GM23338 (cell line): ENCODE results near the gene PVRIG. TPM values are rescaled to one million over a fixed set of nuclear protein-coding genes. Genes with fewer than 3 reads are reported as not detected.

ENCODE experiments used
- ATAC-seq: fragments of 200-7000 bp; cut with Tn5 transposase; 3 replicates; pipeline ENCODE4 v1.9.1; 2020
- DNase-seq: peaks from one replicate; pipeline ENCODE4 v3.0.0-alpha.2; 2015; ENCODE audit warnings: low spot score
- H2AFZ ChIP-seq: fragments of 200-600 bp; sonication (generic); 2 replicates; pipeline ENCODE4 v1.8.0; 2016; ENCODE audit warnings: antibody characterized with exemption, mild to moderate bottlenecking, moderate library complexity
- H3F3A ChIP-seq: fragments of 200-600 bp; sonication (generic); replicated peaks from 2 replicates; pipeline ENCODE4 v1.8.0; 2017; ENCODE audit warnings: antibody characterized with exemption, mixed run types, low read depth
- H3K27ac ChIP-seq: fragments of 200-600 bp; sonication (generic); 2 replicates; pipeline ENCODE4 v1.6.1; 2016; ENCODE audit warnings: low read depth
- H3K27me3 ChIP-seq: fragments of 200-600 bp; sonication (generic); 2 replicates; pipeline ENCODE4 v1.8.0; 2016; ENCODE audit warnings: mild to moderate bottlenecking, mixed run types, moderate library complexity; ENCODE audit not compliant: insufficient read depth
- H3K36me3 ChIP-seq: fragments of 200-600 bp; sonication (generic); 2 replicates; pipeline ENCODE4 v1.8.0; 2016; ENCODE audit warnings: mild to moderate bottlenecking; ENCODE audit not compliant: insufficient read depth
- H3K4me1 ChIP-seq: fragments of 200-600 bp; sonication (generic); 2 replicates; pipeline ENCODE4 v1.8.0; 2016; ENCODE audit warnings: mild to moderate bottlenecking, moderate library complexity; ENCODE audit not compliant: insufficient read depth
- H3K4me2 ChIP-seq: fragments of 200-600 bp; sonication (generic); 2 replicates; pipeline ENCODE4 v1.7.1; 2017; ENCODE audit warnings: mixed run types
- H3K4me3 ChIP-seq: fragments of 200-600 bp; sonication (generic); 2 replicates; pipeline ENCODE4 v1.6.1; 2016; ENCODE audit warnings: mixed run types
- H3K79me2 ChIP-seq: fragments of 200-600 bp; sonication (generic); replicated peaks from 2 replicates; pipeline ENCODE4 v1.8.0; 2017; ENCODE audit warnings: mild to moderate bottlenecking; ENCODE audit not compliant: insufficient read depth
- H3K9me2 ChIP-seq: fragments of 200-600 bp; sonication (generic); 2 replicates; pipeline ENCODE4 v1.8.0; 2017; ENCODE audit not compliant: insufficient read depth
- H4K20me1 ChIP-seq: fragments of 200-600 bp; sonication (generic); replicated peaks from 2 replicates; pipeline ENCODE4 v1.8.0; 2017; ENCODE audit warnings: mild to moderate bottlenecking; ENCODE audit not compliant: insufficient read depth
- H3K27ac Mint-ChIP-seq: 2 replicates; pipeline ENCODE4 v1.8.0; 2020; ENCODE audit warnings: inconsistent platforms, mild to moderate bottlenecking, moderate library complexity, mixed read lengths
- H3K27me3 Mint-ChIP-seq: 3 replicates; pipeline ENCODE4 v1.8.0; 2022; ENCODE audit warnings: low read depth, mild to moderate bottlenecking, moderate library complexity, mixed read lengths, inconsistent platforms; ENCODE audit not compliant: insufficient read depth, poor library complexity
- H3K36me3 Mint-ChIP-seq: 3 replicates; pipeline ENCODE4 v1.8.0; 2021; ENCODE audit warnings: low read depth, mild to moderate bottlenecking, inconsistent platforms, moderate library complexity, mixed read lengths
- H3K4me1 Mint-ChIP-seq: 3 replicates; pipeline ENCODE4 v1.8.0; 2020; ENCODE audit warnings: mild to moderate bottlenecking, inconsistent platforms, mixed read lengths
- H3K4me3 Mint-ChIP-seq: 3 replicates; pipeline ENCODE4 v1.8.0; 2021; ENCODE audit warnings: moderate library complexity, mild to moderate bottlenecking, inconsistent platforms, mixed read lengths
- H3K9me3 Mint-ChIP-seq: 3 replicates; pipeline ENCODE4 v1.8.0; 2020; ENCODE audit warnings: moderate library complexity, mild to moderate bottlenecking, inconsistent platforms, mixed read lengths
- CREB1 ChIP-seq: fragments of 250-450 bp; sonication (Bioruptor Pico); IDR thresholded peaks from 2 replicates; pipeline ENCODE4 v1.5.0; 2020; ENCODE audit warnings: low read depth, mild to moderate bottlenecking, moderate library complexity
- EZH2 ChIP-seq: fragments of 200-600 bp; sonication (generic); IDR thresholded peaks from one replicate; pipeline ENCODE4 v1.8.0; 2017; ENCODE audit warnings: antibody characterized with exemption, mild to moderate bottlenecking, low read depth; ENCODE audit not compliant: unreplicated experiment
- EZH2phosphoT487 ChIP-seq: fragments of 200-600 bp; sonication (generic); IDR thresholded peaks from one replicate; pipeline ENCODE4 v1.8.1; 2018; ENCODE audit warnings: antibody characterized with exemption; ENCODE audit not compliant: unreplicated experiment
- JUNB ChIP-seq: IDR thresholded peaks from one replicate; pipeline ENCODE4 v1.6.1; 2016; ENCODE audit warnings: antibody characterized with exemption; ENCODE audit not compliant: unreplicated experiment
- NANOG ChIP-seq: IDR thresholded peaks from 2 replicates; pipeline ENCODE4 v1.6.1; 2016; ENCODE audit warnings: antibody characterized with exemption, borderline replicate concordance
- POLR2AphosphoS5 ChIP-seq: IDR thresholded peaks from 2 replicates; pipeline ENCODE4 v1.6.1; 2016; ENCODE audit warnings: antibody characterized with exemption, low read depth
- STAT1 ChIP-seq: IDR thresholded peaks from one replicate; pipeline ENCODE4 v1.6.1; 2016; ENCODE audit warnings: antibody characterized with exemption; ENCODE audit not compliant: unreplicated experiment
- ZNF114 ChIP-seq: fragments of 250-450 bp; sonication (Bioruptor Pico); IDR thresholded peaks from 2 replicates; pipeline ENCODE4 v1.5.0; 2020; ENCODE audit warnings: mild to moderate bottlenecking, moderate library complexity
- ZNF331 ChIP-seq: fragments of 250-450 bp; sonication (Bioruptor Pico); IDR thresholded peaks from 2 replicates; pipeline ENCODE4 v1.5.0; 2020; ENCODE audit warnings: low read depth, mild to moderate bottlenecking, moderate library complexity
- polyA plus RNA-seq: library from polyadenylated mRNA; unstranded; fragments of >200 nt; fragmentation: Nextera tagmentation; extraction: Ambion mirVana; gene quantifications from 2 replicates; pipeline ENCODE4 v1.2.1, GENCODE V29; 2016
- total RNA-seq: library from RNA; depleted of rRNA; stranded (reverse); fragments of >200 nt; shearing (Covaris generic); gene quantifications from 2 replicates; pipeline ENCODE4 v1.2.3, GENCODE V29; 2014
- TF ChIP-seq, protein P1 (sequence below): IDR thresholded peaks from one replicate; pipeline ENCODE4 v1.6.1; 2018; ENCODE audit warnings: antibody characterized with exemption; ENCODE audit not compliant: unreplicated experiment
- TF ChIP-seq, protein P2 (sequence below): fragments of 250-450 bp; sonication (Bioruptor Pico); IDR thresholded peaks from 2 replicates; pipeline ENCODE4 v1.5.0; 2020; ENCODE audit warnings: mild to moderate bottlenecking, moderate library complexity
- TF ChIP-seq, protein P3 (sequence below), 2 experiments: fragments of 200-600 bp in 1 of 2; sonication (generic) in 1 of 2; conservative IDR thresholded peaks; 2 replicates each; pipeline versions ENCODE4 v1.5.1 to v1.6.1; 2016 to 2017; ENCODE audit warnings: antibody characterized with exemption in 2 of 2, low read depth in 2 of 2, mild to moderate bottlenecking in 2 of 2, moderate library complexity in 1 of 2
- TF ChIP-seq, protein P4 (sequence below): IDR thresholded peaks from 2 replicates; pipeline ENCODE4 v1.6.1; 2016; ENCODE audit warnings: antibody characterized with exemption

The PVRIG gene
- total and polyA plus RNA-seq, 2 experiments from 2014 or later = 1.1 TPM; not detected in 1

DNA sequence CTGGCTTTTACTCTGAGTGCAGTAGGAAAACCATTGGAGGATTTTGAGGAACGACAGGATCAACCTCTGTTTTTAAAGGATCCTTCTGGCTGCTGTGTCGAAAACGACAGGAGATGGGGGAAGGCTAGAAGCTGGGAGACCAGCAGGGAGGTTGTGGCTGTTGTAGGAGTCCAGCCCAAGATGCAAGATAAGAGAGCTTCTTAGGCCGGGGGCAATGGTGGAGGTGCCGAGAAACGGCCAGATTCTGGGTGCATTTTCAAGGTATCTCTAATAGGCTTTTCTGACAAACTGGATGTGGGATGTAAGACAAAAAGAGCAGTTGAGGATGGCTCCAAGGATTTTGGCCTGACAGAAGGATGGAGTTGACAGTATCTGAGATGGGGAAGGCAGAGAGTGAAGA, 10.3 kb upstream of the PVRIG start:
- Histone ChIP-seq H3K27ac (no peak overlapping the region), H3K4me1 (peaks cover 5% of the 10 kb centered on the region; the same call in 1 of the 2 replicates), H3K9me2 (no peaks in the 10 kb centered on the region), H3K36me3 (no peaks in the 10 kb centered on the region), H2AFZ (no peak overlapping the region), H3K27me3 (peaks cover 45% of the 10 kb centered on the region), H3F3A (no peaks in the 10 kb centered on the region), H3K79me2 (no peaks in the 10 kb centered on the region), H4K20me1 (no peaks in the 10 kb centered on the region; the same call in 1 of the 2 replicates), H3K4me3 (no peak overlapping the region), H3K4me2 (no peak overlapping the region)
- TF ChIP-seq EZH2 = no peak
- TF ChIP-seq, protein P1, sequence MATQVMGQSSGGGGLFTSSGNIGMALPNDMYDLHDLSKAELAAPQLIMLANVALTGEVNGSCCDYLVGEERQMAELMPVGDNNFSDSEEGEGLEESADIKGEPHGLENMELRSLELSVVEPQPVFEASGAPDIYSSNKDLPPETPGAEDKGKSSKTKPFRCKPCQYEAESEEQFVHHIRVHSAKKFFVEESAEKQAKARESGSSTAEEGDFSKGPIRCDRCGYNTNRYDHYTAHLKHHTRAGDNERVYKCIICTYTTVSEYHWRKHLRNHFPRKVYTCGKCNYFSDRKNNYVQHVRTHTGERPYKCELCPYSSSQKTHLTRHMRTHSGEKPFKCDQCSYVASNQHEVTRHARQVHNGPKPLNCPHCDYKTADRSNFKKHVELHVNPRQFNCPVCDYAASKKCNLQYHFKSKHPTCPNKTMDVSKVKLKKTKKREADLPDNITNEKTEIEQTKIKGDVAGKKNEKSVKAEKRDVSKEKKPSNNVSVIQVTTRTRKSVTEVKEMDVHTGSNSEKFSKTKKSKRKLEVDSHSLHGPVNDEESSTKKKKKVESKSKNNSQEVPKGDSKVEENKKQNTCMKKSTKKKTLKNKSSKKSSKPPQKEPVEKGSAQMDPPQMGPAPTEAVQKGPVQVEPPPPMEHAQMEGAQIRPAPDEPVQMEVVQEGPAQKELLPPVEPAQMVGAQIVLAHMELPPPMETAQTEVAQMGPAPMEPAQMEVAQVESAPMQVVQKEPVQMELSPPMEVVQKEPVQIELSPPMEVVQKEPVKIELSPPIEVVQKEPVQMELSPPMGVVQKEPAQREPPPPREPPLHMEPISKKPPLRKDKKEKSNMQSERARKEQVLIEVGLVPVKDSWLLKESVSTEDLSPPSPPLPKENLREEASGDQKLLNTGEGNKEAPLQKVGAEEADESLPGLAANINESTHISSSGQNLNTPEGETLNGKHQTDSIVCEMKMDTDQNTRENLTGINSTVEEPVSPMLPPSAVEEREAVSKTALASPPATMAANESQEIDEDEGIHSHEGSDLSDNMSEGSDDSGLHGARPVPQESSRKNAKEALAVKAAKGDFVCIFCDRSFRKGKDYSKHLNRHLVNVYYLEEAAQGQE = no peak
- TF ChIP-seq STAT1 = no peak
- TF ChIP-seq, protein P2, sequence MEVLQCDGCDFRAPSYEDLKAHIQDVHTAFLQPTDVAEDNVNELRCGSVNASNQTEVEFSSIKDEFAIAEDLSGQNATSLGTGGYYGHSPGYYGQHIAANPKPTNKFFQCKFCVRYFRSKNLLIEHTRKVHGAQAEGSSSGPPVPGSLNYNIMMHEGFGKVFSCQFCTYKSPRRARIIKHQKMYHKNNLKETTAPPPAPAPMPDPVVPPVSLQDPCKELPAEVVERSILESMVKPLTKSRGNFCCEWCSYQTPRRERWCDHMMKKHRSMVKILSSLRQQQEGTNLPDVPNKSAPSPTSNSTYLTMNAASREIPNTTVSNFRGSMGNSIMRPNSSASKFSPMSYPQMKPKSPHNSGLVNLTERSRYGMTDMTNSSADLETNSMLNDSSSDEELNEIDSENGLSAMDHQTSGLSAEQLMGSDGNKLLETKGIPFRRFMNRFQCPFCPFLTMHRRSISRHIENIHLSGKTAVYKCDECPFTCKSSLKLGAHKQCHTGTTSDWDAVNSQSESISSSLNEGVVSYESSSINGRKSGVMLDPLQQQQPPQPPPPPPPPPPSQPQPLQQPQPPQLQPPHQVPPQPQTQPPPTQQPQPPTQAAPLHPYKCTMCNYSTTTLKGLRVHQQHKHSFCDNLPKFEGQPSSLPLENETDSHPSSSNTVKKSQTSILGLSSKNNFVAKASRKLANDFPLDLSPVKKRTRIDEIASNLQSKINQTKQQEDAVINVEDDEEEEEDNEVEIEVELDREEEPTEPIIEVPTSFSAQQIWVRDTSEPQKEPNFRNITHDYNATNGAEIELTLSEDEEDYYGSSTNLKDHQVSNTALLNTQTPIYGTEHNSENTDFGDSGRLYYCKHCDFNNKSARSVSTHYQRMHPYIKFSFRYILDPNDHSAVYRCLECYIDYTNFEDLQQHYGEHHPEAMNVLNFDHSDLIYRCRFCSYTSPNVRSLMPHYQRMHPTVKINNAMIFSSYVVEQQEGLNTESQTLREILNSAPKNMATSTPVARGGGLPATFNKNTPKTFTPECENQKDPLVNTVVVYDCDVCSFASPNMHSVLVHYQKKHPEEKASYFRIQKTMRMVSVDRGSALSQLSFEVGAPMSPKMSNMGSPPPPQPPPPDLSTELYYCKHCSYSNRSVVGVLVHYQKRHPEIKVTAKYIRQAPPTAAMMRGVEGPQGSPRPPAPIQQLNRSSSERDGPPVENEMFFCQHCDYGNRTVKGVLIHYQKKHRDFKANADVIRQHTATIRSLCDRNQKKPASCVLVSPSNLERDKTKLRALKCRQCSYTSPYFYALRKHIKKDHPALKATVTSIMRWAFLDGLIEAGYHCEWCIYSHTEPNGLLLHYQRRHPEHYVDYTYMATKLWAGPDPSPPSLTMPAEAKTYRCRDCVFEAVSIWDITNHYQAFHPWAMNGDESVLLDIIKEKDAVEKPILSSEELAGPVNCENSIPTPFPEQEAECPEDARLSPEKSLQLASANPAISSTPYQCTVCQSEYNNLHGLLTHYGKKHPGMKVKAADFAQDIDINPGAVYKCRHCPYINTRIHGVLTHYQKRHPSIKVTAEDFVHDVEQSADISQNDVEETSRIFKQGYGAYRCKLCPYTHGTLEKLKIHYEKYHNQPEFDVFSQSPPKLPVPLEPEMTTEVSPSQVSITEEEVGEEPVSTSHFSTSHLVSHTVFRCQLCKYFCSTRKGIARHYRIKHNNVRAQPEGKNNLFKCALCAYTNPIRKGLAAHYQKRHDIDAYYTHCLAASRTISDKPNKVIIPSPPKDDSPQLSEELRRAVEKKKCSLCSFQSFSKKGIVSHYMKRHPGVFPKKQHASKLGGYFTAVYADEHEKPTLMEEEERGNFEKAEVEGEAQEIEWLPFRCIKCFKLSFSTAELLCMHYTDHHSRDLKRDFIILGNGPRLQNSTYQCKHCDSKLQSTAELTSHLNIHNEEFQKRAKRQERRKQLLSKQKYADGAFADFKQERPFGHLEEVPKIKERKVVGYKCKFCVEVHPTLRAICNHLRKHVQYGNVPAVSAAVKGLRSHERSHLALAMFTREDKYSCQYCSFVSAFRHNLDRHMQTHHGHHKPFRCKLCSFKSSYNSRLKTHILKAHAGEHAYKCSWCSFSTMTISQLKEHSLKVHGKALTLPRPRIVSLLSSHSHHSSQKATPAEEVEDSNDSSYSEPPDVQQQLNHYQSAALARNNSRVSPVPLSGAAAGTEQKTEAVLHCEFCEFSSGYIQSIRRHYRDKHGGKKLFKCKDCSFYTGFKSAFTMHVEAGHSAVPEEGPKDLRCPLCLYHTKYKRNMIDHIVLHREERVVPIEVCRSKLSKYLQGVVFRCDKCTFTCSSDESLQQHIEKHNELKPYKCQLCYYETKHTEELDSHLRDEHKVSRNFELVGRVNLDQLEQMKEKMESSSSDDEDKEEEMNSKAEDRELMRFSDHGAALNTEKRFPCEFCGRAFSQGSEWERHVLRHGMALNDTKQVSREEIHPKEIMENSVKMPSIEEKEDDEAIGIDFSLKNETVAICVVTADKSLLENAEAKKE (CRISPR knock-in tag) = no peak
- no peak for TF ChIP-seq CREB1
- TF ChIP-seq, protein P3, sequence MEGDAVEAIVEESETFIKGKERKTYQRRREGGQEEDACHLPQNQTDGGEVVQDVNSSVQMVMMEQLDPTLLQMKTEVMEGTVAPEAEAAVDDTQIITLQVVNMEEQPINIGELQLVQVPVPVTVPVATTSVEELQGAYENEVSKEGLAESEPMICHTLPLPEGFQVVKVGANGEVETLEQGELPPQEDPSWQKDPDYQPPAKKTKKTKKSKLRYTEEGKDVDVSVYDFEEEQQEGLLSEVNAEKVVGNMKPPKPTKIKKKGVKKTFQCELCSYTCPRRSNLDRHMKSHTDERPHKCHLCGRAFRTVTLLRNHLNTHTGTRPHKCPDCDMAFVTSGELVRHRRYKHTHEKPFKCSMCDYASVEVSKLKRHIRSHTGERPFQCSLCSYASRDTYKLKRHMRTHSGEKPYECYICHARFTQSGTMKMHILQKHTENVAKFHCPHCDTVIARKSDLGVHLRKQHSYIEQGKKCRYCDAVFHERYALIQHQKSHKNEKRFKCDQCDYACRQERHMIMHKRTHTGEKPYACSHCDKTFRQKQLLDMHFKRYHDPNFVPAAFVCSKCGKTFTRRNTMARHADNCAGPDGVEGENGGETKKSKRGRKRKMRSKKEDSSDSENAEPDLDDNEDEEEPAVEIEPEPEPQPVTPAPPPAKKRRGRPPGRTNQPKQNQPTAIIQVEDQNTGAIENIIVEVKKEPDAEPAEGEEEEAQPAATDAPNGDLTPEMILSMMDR (conservative IDR thresholded peaks at IDR 0.05; ENCODE audit: low read depth in 2 of 2) = no peak
- no peak for TF ChIP-seq POLR2AphosphoS5
- no peak for TF ChIP-seq ZNF114
- no peak for TF ChIP-seq EZH2phosphoT487
- TF ChIP-seq JUNB = no peak
- no peak for TF ChIP-seq ZNF331
- TF ChIP-seq, protein P4, sequence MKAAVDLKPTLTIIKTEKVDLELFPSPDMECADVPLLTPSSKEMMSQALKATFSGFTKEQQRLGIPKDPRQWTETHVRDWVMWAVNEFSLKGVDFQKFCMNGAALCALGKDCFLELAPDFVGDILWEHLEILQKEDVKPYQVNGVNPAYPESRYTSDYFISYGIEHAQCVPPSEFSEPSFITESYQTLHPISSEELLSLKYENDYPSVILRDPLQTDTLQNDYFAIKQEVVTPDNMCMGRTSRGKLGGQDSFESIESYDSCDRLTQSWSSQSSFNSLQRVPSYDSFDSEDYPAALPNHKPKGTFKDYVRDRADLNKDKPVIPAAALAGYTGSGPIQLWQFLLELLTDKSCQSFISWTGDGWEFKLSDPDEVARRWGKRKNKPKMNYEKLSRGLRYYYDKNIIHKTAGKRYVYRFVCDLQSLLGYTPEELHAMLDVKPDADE = no peak
- no peak for TF ChIP-seq NANOG
- no peaks in the 10 kb centered on the region for H3K36me3 Mint-ChIP-seq
- no peak overlapping the region for H3K4me3 Mint-ChIP-seq
- no peak for DNase-seq
- peaks cover 14% of the 10 kb centered on the region for H3K27me3 Mint-ChIP-seq
- no peak for ATAC-seq
- H3K27ac Mint-ChIP-seq = no peak overlapping the region
- peaks cover 12% of the 10 kb centered on the region for H3K4me1 Mint-ChIP-seq
- H3K9me3 Mint-ChIP-seq = no peaks in the 10 kb centered on the region
